ENCODE results near the gene ARHGDIA.

ARHGDIA gene

DNA sequence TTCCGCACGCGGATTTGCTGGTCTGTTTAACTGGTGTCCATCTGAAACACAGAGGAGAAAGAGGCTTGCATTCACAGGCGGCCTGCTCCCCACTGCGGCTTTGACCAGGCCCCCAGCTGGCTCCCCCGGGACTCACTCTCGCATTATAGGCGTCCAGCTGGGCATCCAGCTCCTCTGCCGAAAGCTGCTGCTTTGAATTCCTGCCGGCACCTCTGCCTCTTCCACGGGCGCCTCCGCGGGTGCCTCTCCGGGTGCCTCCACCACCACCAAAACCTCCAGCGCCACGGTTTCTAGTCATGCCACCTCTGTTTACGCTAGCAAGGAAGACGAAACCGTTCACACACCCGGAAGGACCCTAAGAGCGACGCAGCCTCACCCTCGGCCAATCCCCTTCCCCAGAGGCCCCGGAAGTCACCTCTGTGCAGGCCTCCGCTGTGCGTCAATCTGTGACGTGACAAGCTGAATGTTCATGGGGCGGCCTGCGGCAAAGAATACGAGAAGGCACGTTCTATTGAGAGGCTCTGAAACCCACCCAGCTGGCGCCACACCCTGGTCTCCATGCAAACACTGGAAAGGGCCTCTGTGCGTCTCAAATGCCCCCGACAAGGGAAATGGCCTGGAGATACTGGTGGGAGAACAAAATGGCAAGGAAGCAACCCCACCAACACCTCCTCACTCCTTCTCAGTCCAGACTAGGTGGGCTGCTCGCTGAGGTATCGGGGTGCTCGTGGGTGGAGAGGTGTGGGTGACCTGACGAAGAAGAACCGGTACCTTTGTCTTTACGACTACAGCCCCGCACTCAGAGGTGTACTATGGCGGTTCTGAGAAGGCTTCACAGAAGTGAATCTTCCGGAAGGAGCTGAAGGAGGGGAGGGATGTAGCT lies 17.2 kb upstream of the ARHGDIA start:
- DNase-seq = no peak

DNA sequence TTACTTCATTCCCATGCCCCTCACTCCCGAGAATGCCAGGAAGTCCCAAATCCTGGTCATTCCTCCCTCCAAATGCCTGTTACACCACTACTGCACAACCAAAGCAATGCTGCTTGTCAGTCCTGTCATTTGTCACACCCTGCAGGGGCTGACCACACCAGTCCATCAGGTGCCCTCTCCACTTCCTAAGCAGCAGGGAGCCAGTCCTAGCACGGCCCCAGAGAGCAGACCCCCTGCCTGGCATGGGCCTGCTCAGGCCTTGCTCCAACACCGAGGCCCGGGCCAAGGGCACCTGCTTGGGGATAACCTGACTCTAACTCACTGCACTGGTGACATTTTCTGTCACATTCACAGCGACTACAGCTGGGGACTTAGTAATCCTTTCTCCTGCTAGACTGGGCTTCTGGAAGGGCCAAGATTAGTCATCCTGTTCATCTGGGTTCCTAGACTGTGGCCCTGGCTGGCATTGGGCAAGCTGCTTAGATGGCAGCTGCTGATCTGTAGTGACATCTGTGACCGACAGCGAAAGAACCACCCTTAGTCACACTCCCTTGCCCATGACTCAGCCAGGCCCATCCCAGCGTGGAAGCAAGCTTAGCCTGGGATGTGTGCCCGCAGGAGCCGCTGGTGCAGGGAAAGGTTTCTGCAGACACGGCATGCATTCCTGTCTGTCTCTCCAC lies 14.9 kb upstream of the ARHGDIA start:
- no peak for DNase-seq

GRCh38 chr17:81885454-81885853 lies 14.3 kb upstream of the ARHGDIA start:
- no peak for DNase-seq

GRCh38 chr17:81884968-81885367 lies 13.8 kb upstream of the ARHGDIA start:
- DNase-seq = no peak

DNA sequence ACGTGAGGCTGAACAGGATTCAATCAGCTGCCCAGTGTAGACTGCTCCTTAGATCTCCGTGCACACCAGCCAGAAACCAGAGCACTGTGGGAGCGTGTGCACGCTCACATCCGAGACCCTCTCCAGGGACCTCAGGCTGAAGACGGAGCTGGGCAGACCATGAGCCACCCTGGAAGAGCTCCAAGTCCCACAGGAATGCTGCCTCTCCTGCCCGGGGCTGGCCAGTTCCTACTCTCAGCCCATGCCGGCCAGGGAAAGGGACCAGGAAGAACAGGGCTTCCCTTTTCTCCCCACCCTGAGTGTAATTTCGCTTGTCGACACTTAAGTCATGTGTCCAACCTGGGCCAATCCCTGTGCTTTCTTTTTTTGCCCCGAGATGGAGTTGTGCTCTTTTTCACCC lies 13.4 kb upstream of the ARHGDIA start:
- DNase-seq = no peak

GRCh38 chr17:81879121-81879520 lies 8.0 kb upstream of the ARHGDIA start:
- no peak for DNase-seq

DNA sequence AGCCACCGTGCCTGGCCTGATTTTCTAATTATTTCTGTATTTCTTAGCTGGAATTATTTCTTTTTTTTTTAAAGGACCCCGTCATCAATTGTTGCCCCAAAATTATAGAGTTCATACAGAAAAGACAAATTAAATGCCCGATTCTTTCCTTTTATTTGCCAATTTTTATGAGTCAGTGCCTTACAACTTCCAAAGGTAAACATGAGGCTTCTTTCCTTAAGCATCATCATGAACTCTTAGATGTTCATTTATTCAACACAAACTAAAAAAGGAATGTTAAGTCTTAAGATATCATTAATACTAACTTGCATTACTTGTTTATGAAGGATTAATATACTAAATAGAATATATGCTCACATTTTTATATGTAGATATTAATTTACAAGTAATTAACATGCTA lies 7.2 kb upstream of the ARHGDIA start:
- no peak for DNase-seq

DNA sequence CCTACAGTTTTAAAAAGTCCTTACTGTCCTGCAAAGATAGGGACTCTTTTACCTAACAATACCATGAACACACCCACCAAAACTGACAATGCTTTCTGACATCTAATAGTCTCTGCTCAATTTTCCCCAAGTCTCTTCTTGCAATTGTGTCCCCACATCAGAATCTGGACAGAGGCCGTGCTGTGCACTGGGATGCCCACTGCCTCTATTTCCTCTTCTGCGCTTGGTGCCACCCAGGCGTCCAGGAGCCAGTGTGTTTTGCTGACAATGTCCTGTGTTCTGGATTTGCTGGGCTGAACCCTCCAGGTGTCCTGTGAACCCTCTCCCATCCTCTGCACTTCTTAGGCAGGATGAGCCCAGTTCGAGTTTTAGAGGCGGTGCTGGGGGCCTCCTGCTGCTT lies 6.4 kb upstream of the ARHGDIA start:
- no peak for DNase-seq

GRCh38 chr17:81871387-81872230 lies 472 bp upstream of the ARHGDIA start:
- peak; percentile 94 for DNase-seq

- DNase-seq = peak; percentile 48
Measured at GRCh38 chr17:81870131-81870980, 781 bp downstream of the ARHGDIA start.

- DNase-seq = no peak
Measured at GRCh38 chr17:81869221-81870130, 1.7 kb downstream of the ARHGDIA start.

DNA sequence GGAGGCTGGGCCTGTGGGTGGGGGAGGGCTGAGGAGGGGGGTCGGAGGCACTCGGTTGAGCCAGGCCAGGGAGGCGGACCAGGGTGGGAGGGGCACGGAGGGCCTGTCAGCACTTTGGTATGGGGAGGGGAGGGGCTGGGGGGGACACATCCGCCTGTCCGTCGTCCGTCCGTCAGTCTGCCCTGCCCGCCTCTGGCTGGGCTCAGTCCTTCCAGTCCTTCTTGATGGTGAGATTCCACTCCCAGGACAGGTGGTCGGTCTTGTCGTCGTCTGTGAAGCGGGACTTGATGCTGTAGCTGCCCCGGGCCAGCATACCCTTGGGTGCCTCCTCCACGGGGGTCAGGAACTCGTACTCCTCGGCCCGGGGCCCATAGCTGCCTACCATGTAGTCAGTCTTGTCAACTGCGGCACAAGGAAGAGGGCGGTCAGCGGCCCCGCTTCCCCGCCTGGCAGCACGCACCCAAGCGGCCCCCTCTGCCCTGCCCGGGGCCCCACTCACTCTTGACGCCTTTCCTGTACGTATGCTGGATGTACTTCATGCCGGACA lies 2.4 kb downstream of the ARHGDIA start:
- DNase-seq = no peak

DNA sequence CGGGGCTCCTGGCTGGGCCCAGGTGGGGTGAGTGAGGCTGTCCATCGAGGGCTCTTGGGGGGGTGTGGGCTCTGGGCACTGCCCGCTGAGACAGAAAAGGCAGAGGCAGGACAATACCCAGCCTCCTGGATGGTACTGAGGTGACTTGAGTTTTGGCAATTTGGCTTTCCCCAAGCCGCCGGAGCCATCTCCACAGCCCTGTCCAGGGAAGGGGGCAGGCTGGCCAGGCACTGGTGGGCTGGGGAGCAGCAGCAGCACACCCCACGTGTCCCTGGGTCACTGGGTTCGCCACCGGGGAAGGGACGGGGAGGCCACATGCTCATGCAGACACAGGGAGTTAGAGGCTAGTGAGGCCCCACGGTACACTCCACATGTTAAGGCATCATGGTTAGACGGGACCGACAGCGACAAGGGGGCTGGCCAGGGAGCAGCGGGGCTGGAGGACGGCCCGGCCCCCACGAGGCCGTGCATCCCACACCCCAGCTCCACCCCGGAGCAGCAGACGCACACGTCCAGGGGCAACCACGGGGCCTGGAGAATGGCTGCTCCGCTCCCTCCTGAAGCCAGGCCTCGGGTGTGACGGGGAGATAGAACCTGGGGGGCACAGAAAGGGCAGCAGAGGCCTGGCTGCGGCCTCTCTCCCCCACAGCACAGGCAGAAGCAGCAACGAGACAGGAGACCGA lies 3.0 kb downstream of the ARHGDIA start:
- no peak for DNase-seq

DNA sequence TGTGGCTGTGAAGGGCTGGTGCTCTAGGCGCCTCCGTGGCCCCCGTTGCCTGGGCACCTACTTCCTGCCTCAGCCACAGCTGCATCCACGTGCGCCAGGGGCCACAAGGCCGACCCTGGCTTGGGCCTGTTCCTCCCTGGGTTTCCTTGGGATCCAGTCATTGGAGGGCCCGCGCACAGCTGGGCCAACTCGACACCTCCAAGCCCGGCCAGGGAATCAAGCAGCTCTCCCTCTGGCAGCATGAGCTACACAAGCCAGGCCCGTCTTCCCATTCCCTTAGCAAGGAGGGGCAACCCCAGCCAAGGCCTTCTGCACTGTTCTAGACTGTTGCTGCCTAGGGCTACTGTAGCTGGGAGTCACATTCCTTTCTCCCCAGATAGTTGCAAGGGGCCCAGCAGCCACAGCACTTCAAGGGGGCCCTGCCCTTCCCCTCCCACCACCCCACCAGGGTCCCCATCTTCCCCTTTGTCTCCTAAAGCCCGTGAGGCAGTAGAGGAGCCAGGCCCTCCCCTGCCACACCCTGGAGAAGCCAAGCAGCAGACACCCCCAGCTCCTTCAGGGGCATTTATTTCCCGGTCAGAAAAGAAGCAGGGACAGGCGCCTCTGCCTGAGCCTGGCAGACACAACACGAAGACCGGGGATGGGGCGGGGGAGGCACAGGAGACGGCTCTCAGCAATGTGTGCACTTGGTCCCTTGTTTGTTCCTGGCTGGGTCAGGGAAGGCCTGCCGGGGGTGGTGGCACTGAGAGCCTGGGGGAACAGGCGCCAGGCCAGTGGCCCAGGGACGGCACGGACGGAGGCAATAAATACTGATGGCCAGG lies 3.8 kb downstream of the ARHGDIA start:
- DNase-seq = no peak

DNA sequence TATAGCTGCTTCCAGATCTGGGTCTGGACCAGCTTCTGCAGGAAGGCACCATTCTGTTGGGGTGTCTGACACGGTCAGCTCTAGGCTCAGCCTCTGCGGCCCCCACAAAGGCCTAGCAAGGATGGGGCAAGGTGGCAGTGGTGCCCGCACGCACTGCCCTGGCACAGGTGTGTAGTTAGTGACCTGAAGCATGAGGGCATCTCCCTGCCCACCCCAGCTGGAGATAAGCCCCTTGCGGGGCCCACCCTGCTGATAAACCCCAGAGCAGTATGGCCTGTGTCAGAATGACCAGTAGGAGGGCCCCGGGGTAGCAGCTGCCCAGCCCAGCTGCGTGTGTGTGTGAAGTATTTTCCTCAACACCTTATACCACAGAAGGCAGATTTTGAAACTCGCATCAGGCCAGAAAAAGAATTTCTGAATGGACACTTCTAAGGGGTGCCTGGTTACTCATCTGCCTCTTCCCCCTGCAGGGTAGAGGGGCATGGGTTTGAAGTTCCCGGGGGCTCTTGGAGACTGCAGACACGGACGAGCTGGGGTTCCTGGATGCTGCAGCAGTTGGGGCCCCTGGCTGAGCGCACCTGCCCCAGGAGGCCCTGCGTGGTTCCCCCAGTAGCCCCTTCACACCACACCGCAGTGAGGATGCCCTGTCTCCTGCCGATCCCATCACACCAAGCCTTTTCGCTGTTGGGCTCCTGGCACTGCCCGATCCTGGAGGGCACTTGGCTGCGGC lies 4.5 kb downstream of the ARHGDIA start:
- DNase-seq = peak; percentile 26

DNA sequence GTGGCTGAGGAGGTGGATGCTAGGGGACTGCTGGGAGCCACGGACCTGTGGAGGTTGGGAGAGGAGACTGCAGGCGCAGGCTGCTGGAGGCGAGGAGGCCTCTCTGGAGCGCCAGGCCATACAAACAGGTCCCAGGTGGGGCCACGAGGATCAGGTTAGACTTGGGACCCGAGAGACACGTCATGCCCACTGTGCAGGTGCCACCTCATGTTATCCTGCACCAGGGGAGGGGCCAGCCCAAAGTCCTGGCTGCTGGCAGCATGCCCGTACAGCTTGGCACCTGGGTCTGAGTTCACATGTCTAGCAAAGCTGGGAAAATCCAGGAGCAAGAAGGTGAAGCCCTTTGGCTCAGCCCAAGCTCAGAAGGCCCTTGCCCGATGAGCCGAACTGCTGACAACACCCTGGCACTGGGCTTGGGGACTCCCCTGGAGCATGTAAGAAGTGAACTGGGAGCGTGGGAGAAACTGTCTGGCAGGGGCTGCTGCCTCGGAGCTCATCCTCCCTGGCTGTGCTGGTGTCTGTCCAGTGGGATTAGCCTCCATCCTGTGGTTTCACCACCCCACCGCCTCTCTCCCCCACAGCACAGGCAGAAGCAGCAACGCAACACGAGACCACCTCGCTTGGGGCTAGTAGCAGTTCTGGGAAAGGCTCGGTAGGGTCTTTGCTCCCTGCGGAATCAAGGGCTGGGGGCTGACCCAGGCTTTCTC lies 5.3 kb downstream of the ARHGDIA start:
- DNase-seq = no peak

DNA sequence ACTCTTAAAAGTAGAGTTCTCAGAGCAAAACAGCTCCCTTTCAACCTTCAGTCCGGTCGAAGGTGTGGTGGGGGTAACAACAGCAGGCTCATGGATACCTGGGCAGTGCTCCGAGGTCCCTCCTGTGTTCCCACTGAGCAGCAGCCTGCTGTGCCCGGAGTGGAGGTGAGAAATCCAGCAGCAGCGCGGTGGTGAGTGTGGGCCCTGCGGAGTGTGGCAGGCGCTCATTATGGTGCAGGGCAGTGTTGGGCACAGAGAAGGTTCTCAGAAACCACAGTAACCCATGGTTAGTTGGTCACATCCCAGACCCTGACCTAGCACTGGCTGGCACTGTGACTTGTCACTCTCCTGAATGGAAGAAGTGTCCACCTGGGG lies 5.8 kb downstream of the ARHGDIA start:
- no peak for DNase-seq
